ENCODE data around the gene TCF7L1.

TCF7L1 gene

GRCh38 chr2:85282914-85283313 lies 149.7 kb downstream of the TCF7L1 start:
- TF ChIP-seq, protein P1, sequence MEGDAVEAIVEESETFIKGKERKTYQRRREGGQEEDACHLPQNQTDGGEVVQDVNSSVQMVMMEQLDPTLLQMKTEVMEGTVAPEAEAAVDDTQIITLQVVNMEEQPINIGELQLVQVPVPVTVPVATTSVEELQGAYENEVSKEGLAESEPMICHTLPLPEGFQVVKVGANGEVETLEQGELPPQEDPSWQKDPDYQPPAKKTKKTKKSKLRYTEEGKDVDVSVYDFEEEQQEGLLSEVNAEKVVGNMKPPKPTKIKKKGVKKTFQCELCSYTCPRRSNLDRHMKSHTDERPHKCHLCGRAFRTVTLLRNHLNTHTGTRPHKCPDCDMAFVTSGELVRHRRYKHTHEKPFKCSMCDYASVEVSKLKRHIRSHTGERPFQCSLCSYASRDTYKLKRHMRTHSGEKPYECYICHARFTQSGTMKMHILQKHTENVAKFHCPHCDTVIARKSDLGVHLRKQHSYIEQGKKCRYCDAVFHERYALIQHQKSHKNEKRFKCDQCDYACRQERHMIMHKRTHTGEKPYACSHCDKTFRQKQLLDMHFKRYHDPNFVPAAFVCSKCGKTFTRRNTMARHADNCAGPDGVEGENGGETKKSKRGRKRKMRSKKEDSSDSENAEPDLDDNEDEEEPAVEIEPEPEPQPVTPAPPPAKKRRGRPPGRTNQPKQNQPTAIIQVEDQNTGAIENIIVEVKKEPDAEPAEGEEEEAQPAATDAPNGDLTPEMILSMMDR (IDR thresholded peaks at IDR 0.05; ENCODE audit: low read depth, low read length, poor library complexity, severe bottlenecking), result no peak
- TF ChIP-seq EZH2phosphoT487 (IDR thresholded peaks at IDR 0.05; ENCODE audit: borderline replicate concordance, low read length), result no peak
- Histone ChIP-seq H3K4me3 (ENCODE audit: low read length) (no peak overlapping the region), H3K27ac (ENCODE audit: low read depth, low read length) (no peak overlapping the region), H3K36me3 (ENCODE audit: control insufficient read depth, low read length) (no peaks in the 10 kb centered on the region), H3K9me2 (replicated peaks; ENCODE audit: control insufficient read depth, low read length) (no peaks in the 10 kb centered on the region), H3F3A (ENCODE audit: control insufficient read depth, insufficient read depth) (no peaks in the 10 kb centered on the region), H3K27me3 (ENCODE audit: control insufficient read depth, low read length) (peaks cover 6% of the 10 kb centered on the region; the same call in 1 of the 2 replicates), H3K9me3 (ENCODE audit: control insufficient read depth, insufficient read depth, low read length) (no peaks in the 10 kb centered on the region), H3K4me1 (ENCODE audit: control insufficient read depth, low read length) (no peaks in the 10 kb centered on the region), H3K79me2 (ENCODE audit: control insufficient read depth, low read length) (no peaks in the 10 kb centered on the region), H3K4me2 (ENCODE audit: low read length) (no peak overlapping the region), H4K20me1 (ENCODE audit: control insufficient read depth, insufficient read depth, low read depth, low read length) (no peaks in the 10 kb centered on the region)

DNA sequence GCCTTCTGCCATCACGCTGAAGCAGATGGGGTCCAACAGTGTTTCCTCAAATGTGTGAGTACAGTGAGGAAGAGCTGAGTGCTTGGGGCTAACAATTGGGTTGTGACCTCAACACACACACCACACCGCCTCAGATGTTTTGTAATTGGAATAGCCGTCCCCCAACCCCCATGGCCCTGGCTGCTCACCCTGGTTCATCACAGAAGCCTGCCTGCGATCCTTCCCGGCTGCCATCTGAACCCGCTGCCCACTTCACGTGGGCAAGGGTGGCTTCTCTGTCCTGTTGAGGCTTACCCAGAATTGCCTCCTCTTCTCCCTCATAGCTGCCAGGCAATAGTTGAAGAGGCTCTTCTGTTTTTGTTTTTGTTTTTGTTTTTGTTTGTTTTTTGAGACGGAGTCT lies 150.4 kb downstream of the TCF7L1 start:
- H3K79me2 ChIP-seq (ENCODE audit: control insufficient read depth, low read length), result no peaks in the 10 kb centered on the region
- no peaks in the 10 kb centered on the region for H3K36me3 ChIP-seq (ENCODE audit: control insufficient read depth, low read length)
- TF ChIP-seq, protein P1 (IDR thresholded peaks at IDR 0.05; ENCODE audit: low read depth, low read length, poor library complexity, severe bottlenecking), result no peak
- no peak for TF ChIP-seq EZH2phosphoT487 (IDR thresholded peaks at IDR 0.05; ENCODE audit: borderline replicate concordance, low read length)
- H3K4me3 ChIP-seq (ENCODE audit: low read length), result no peak overlapping the region
- no peaks in the 10 kb centered on the region for H3K4me1 ChIP-seq (ENCODE audit: control insufficient read depth, low read length)
- H3K27ac ChIP-seq (ENCODE audit: low read depth, low read length), result no peak overlapping the region
- no peaks in the 10 kb centered on the region for H3K9me2 ChIP-seq (replicated peaks; ENCODE audit: control insufficient read depth, low read length)
- no peaks in the 10 kb centered on the region for H3F3A ChIP-seq (ENCODE audit: control insufficient read depth, insufficient read depth)
- no peaks in the 10 kb centered on the region for H3K9me3 ChIP-seq (ENCODE audit: control insufficient read depth, insufficient read depth, low read length)
- no peak overlapping the region for H3K4me2 ChIP-seq (ENCODE audit: low read length)
- peaks cover 6% of the 10 kb centered on the region; the same call in 1 of the 2 replicates for H3K27me3 ChIP-seq (ENCODE audit: control insufficient read depth, low read length)
- H4K20me1 ChIP-seq (ENCODE audit: control insufficient read depth, insufficient read depth, low read depth, low read length), result no peaks in the 10 kb centered on the region

DNA sequence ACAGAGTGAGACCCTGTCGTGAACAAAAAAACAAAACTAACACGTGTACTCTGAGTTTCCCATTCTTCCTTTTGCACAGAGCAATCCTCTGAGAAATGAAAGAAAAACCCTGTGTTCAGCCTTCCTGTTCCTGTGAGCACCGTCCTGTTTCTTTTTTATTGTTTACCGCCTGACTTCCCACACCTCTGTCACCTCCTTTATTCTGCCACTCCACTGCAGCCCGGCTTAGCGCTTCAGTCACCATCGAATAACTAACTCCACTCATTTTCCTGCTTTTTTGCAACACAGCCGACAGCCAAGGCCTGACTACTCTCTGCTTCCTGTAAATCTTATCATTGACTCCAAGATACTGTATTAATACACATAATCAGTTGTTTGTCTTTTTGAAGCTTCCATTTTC lies 153.7 kb downstream of the TCF7L1 start:
- no peak overlapping the region for H3K27ac ChIP-seq (ENCODE audit: low read depth, low read length)
- H4K20me1 ChIP-seq (ENCODE audit: control insufficient read depth, insufficient read depth, low read depth, low read length), result no peaks in the 10 kb centered on the region
- no peaks in the 10 kb centered on the region for H3F3A ChIP-seq (ENCODE audit: control insufficient read depth, insufficient read depth)
- 0 out of 2 replicates have a peak, but pooled peaks cover 5% of the 10 kb centered on the region for H3K27me3 ChIP-seq (ENCODE audit: control insufficient read depth, low read length)
- TF ChIP-seq, protein P1 (IDR thresholded peaks at IDR 0.05; ENCODE audit: low read depth, low read length, poor library complexity, severe bottlenecking), result no peak
- TF ChIP-seq EZH2phosphoT487 (IDR thresholded peaks at IDR 0.05; ENCODE audit: borderline replicate concordance, low read length), result no peak
- no peaks in the 10 kb centered on the region for H3K9me3 ChIP-seq (ENCODE audit: control insufficient read depth, insufficient read depth, low read length)
- H3K36me3 ChIP-seq (ENCODE audit: control insufficient read depth, low read length), result no peaks in the 10 kb centered on the region
- H3K4me1 ChIP-seq (ENCODE audit: control insufficient read depth, low read length), result no peaks in the 10 kb centered on the region
- H3K4me3 ChIP-seq (ENCODE audit: low read length), result no peak overlapping the region
- no peaks in the 10 kb centered on the region for H3K9me2 ChIP-seq (replicated peaks; ENCODE audit: control insufficient read depth, low read length)
- no peak overlapping the region for H3K4me2 ChIP-seq (ENCODE audit: low read length)
- no peaks in the 10 kb centered on the region for H3K79me2 ChIP-seq (ENCODE audit: control insufficient read depth, low read length)
